Upper lobe of left lung (tissue), 4 donors: ENCODE measurements around the gene PCDHGA3.

Experiments used
- CTCF ChIP-seq, 6 experiments: fragments of 450-650 bp in 4 of 6; fragments of 200-600 bp in 2 of 6; sonication (generic) in 2 of 6; IDR thresholded peaks; one replicate each; pipeline ENCODE4 v1.5.1; 2016 to 2019; ENCODE audit warnings: antibody characterized with exemption in 6 of 6
- EP300 ChIP-seq, 4 donors: sonication (generic); formaldehyde crosslinking; IDR thresholded peaks; one replicate each; pipeline ENCODE4 v1.5.1; 2017; ENCODE audit warnings: antibody characterized with exemption in 4 of 4, control low read depth in 2 of 4
- POLR2AphosphoS5 ChIP-seq, 2 donors: sonication (generic); formaldehyde crosslinking; IDR thresholded peaks; one replicate each; pipeline ENCODE4 v1.5.1; 2017; ENCODE audit warnings: antibody characterized with exemption in 2 of 2

GRCh38 chr5:141355641-141356040, 12.0 kb downstream of the PCDHGA3 start:
- TF ChIP-seq CTCF (IDR thresholded peaks at IDR 0.05) (no peak), POLR2AphosphoS5 (IDR thresholded peaks at IDR 0.05) (no peak), EP300 (IDR thresholded peaks at IDR 0.05) (no peak)
